WERI-Rb-1 (cell line): ENCODE data around the gene HCFC1.

ENCODE experiments used
- DNase-seq: peaks from one replicate; pipeline ENCODE4 v3.0.0-alpha.2; 2020
- H3K27ac ChIP-seq: fragments of 250-450 bp; sonication (Bioruptor Pico); 2 replicates; pipeline ENCODE4 v1.5.1; 2020; ENCODE audit warnings: mild to moderate bottlenecking, moderate library complexity
- H3K27me3 ChIP-seq: fragments of 250-450 bp; sonication (Bioruptor Pico); 2 replicates; pipeline ENCODE4 v1.5.1; 2021; ENCODE audit warnings: mild to moderate bottlenecking, low read depth, moderate library complexity; ENCODE audit not compliant: insufficient read depth, severe bottlenecking
- H3K36me3 ChIP-seq: fragments of 250-450 bp; sonication (Bioruptor Pico); 2 replicates; pipeline ENCODE4 v1.5.1; 2020; ENCODE audit warnings: mild to moderate bottlenecking, moderate library complexity
- H3K4me3 ChIP-seq: 2 replicates; pipeline ENCODE4 v1.5.1; 2011; ENCODE audit warnings: low read depth, mild to moderate bottlenecking, control low read depth, low read length
- H3K9me3 ChIP-seq: fragments of 250-450 bp; sonication (Bioruptor Pico); 2 replicates; pipeline ENCODE4 v1.5.1; 2021; ENCODE audit warnings: mild to moderate bottlenecking, moderate library complexity; ENCODE audit not compliant: severe bottlenecking
- CTCF ChIP-seq: IDR thresholded peaks from 2 replicates; pipeline ENCODE4 v1.5.1; 2011; ENCODE audit warnings: low read depth, mild to moderate bottlenecking, control low read depth, inconsistent platforms, low read length

HCFC1 gene

GRCh38 chrX:153992180-153992579, 20.6 kb upstream of the HCFC1 start:
- TF ChIP-seq CTCF: no peak
- no peak for DNase-seq
- no peak overlapping the region for H3K27ac ChIP-seq
- peaks cover 7% of the 10 kb centered on the region for H3K27me3 ChIP-seq
- H3K4me3 ChIP-seq: no peak overlapping the region
- no peaks in the 10 kb centered on the region for H3K9me3 ChIP-seq
- no peaks in the 10 kb centered on the region for H3K36me3 ChIP-seq

DNA sequence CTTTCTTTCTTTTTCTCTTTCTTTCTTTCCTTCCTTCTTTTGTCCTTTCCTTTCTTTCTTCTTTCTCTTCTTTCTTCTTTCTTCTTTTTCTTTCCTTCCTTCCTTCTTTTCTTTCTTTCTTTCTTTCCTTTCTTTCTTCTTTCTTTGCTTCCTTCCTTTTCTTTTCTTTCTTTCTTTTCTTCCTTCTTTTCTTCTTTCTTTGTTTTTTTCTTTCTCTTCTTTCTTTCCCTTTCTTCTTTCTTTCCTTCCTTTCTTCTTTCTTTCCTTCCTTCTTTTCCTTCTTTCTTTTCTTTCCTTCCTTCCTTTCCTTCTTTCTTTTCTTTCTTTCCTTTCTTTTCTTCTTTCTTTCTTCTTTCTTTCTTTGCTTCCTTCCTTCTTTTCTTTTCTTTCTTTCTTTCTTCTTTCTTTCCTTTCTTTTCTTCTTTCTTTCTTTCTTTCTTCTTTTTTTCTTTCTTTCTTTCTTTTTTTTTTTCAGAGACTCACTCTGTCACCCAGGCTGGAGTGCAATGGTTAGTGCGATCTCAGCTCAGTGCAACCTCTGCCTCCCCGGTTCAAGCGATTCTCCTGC, 19.5 kb upstream of the HCFC1 start:
- TF ChIP-seq CTCF: no peak
- Histone ChIP-seq H3K4me3 (no peak overlapping the region), H3K9me3 (no peaks in the 10 kb centered on the region), H3K27ac (no peak overlapping the region), H3K36me3 (no peaks in the 10 kb centered on the region), H3K27me3 (peaks cover 10% of the 10 kb centered on the region)
- no peak for DNase-seq

DNA sequence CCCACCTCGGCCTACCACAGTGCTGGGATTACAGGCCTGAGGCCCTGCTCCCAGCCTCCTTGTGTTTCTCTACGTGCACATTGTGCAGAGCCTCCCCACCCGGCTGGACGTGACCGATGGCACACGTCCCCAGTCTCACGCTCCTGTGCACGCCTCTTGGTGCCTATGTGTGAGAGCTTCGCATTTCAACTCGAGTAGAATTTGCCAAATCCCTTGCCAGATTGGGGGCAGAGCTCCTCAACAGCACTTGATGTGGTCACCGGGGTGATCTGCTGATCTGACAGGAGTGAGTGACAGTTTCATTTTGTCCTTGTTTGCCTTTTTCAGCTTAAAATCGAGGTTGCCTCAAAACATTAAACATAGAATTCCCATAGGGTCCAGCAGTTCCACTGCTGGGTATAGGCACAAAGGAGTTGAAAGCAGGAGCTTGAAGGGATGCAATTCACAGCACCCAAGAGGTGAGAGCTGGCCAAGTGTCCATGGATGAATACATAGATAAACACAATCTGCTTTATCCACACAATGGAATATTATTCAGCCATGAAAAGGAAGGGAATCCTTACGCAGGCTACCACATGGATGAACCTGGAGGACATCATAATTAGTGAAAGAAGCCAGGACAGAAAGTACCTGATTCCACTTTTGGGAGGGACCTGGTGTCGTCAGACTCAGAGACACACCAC, 18.5 kb upstream of the HCFC1 start:
- no peak for DNase-seq
- H3K9me3 ChIP-seq: no peaks in the 10 kb centered on the region
- no peaks in the 10 kb centered on the region for H3K36me3 ChIP-seq
- H3K27me3 ChIP-seq: peaks cover 13% of the 10 kb centered on the region
- no peak for TF ChIP-seq CTCF
- H3K27ac ChIP-seq: no peak overlapping the region
- no peak overlapping the region for H3K4me3 ChIP-seq

GRCh38 chrX:153988493-153988892, 16.9 kb upstream of the HCFC1 start:
- DNase-seq: no peak
- Histone ChIP-seq H3K4me3 (no peak overlapping the region), H3K27me3 (peaks cover 24% of the 10 kb centered on the region), H3K27ac (no peak overlapping the region), H3K9me3 (no peaks in the 10 kb centered on the region), H3K36me3 (no peaks in the 10 kb centered on the region)
- no peak for TF ChIP-seq CTCF

GRCh38 chrX:153984351-153985178, 12.9 kb upstream of the HCFC1 start:
- no peak for TF ChIP-seq CTCF
- Histone ChIP-seq H3K27ac (no peak overlapping the region), H3K4me3 (no peak overlapping the region), H3K36me3 (no peaks in the 10 kb centered on the region), H3K27me3 (peaks cover 22% of the 10 kb centered on the region), H3K9me3 (no peaks in the 10 kb centered on the region)
- DNase-seq: no peak
